Measurements from ENCODE around the gene LAMA2.

Gene LAMA2

DNA sequence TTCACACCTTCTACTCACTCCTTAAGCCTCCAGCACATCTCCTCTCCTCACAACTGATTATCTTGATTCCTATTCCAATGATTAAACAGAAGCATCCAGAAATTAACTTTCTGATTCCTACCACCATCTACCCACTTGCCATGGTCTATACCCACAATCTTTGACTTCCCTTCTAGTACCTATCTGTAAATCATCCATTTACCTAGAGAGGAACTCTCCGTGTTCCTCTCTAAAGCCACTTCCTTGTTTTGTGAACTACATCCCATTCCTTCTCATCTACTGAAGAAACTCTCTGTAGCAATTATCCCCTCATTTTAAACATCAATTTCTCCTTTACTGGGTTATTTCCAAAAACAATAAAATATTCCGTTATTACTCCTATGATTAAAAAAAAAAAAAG, 659.8 kb downstream of the LAMA2 start:
- Histone ChIP-seq H3K4me1 (ENCODE audit: control insufficient read depth in 1 of 2, insufficient read depth in 1 of 2, low read depth in 1 of 2, low read length in 1 of 2) (no peaks in the 10 kb centered on the region), H3K4me3 (ENCODE audit: low read depth in 1 of 2, low read length in 1 of 2) (no peak overlapping the region), H3K27ac (no peak overlapping the region), H3K36me3 (no peaks in the 10 kb centered on the region), H3K9me3 (no peaks in the 10 kb centered on the region), H3K27me3 (peaks cover 4% of the 10 kb centered on the region)
- TF ChIP-seq, protein P1, sequence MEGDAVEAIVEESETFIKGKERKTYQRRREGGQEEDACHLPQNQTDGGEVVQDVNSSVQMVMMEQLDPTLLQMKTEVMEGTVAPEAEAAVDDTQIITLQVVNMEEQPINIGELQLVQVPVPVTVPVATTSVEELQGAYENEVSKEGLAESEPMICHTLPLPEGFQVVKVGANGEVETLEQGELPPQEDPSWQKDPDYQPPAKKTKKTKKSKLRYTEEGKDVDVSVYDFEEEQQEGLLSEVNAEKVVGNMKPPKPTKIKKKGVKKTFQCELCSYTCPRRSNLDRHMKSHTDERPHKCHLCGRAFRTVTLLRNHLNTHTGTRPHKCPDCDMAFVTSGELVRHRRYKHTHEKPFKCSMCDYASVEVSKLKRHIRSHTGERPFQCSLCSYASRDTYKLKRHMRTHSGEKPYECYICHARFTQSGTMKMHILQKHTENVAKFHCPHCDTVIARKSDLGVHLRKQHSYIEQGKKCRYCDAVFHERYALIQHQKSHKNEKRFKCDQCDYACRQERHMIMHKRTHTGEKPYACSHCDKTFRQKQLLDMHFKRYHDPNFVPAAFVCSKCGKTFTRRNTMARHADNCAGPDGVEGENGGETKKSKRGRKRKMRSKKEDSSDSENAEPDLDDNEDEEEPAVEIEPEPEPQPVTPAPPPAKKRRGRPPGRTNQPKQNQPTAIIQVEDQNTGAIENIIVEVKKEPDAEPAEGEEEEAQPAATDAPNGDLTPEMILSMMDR (IDR thresholded peaks at IDR 0.05) = no peak

DNA sequence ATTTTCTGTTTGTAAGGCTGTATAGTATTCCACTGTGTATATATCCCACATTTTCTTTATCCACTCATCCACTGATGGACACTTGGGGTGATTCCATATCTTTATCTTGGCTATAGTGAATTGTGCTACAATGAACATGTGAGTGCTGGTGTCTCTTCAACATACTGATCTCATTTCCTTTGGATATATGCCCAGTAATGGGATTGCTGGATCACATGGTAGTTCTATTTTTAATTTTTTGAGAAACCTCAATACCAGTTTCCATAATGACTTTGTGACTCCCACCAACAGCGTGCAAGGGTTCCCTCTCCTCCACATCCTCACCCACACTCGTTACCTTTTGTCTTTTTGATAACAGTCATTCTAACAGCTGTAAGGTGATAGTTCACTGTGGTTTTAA, 661.0 kb downstream of the LAMA2 start:
- TF ChIP-seq, protein P1 (IDR thresholded peaks at IDR 0.05) = no peak
- H3K4me1 ChIP-seq (ENCODE audit: control insufficient read depth in 1 of 2, insufficient read depth in 1 of 2, low read depth in 1 of 2, low read length in 1 of 2) = no peaks in the 10 kb centered on the region
- H3K27ac ChIP-seq = no peak overlapping the region
- H3K9me3 ChIP-seq = no peaks in the 10 kb centered on the region
- no peaks in the 10 kb centered on the region for H3K27me3 ChIP-seq
- no peak overlapping the region for H3K4me3 ChIP-seq (ENCODE audit: low read depth in 1 of 2, low read length in 1 of 2)
- H3K36me3 ChIP-seq = no peaks in the 10 kb centered on the region

DNA sequence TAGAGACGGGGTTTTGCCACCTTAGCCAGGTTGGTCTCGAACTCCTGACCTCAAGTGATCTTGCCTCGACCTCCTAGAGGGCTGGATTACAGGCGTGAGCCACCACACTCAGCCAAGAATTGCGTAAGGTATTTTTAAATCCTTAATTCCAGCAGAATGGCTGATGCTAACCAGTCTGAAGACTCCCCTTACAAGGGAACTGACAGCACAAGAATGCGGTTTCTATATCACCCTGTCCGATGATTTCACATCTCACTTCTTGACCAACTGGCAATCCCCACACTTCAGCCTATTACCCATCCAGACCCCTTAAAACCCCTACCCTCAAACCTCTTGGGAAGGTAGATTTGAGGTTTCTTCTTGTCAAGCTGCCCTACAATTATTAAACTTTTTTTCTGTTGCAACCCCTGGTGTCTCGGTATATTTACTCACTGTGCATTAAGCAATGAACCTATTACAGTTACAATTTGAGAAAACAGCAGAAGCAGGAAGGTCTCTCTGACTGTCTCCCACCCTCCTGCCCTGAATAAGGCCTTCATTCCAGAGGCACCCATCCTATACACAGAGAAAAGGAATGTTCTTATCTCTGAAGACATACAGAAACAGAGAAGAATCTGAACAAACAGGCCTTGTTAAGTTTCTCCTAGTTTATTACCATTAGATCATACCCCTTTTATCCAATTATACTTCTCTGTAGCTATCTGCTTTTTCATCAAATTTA, 662.1 kb downstream of the LAMA2 start:
- Histone ChIP-seq H3K27me3 (no peaks in the 10 kb centered on the region), H3K9me3 (no peaks in the 10 kb centered on the region), H3K4me1 (ENCODE audit: control insufficient read depth in 1 of 2, insufficient read depth in 1 of 2, low read depth in 1 of 2, low read length in 1 of 2) (no peaks in the 10 kb centered on the region), H3K27ac (no peak overlapping the region), H3K4me3 (ENCODE audit: low read depth in 1 of 2, low read length in 1 of 2) (no peak overlapping the region), H3K36me3 (no peaks in the 10 kb centered on the region)
- TF ChIP-seq, protein P1 (IDR thresholded peaks at IDR 0.05) = no peak

DNA sequence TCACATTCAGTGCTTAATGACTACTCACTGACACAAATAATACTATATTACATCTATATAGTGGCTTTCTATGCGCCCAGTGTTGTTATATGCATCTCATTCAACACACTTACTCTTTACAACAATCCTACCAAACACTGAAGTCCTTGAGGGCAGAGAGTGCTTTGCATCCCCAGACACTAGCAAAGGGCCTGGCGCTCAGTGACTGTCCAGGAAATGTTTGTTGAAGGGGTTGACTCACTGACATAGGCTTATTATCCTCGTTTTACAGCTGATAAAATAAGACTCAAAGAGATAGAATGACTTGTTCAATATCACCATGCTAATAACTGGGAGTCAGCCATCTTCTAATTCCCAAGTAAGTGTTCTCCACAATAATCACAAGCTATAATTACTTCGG, 663.8 kb downstream of the LAMA2 start:
- TF ChIP-seq, protein P1 (IDR thresholded peaks at IDR 0.05) = no peak
- no peaks in the 10 kb centered on the region for H3K4me1 ChIP-seq (ENCODE audit: control insufficient read depth in 1 of 2, insufficient read depth in 1 of 2, low read depth in 1 of 2, low read length in 1 of 2)
- no peaks in the 10 kb centered on the region for H3K27me3 ChIP-seq
- H3K36me3 ChIP-seq = no peaks in the 10 kb centered on the region
- H3K4me3 ChIP-seq (ENCODE audit: low read depth in 1 of 2, low read length in 1 of 2) = no peak overlapping the region
- H3K9me3 ChIP-seq = no peaks in the 10 kb centered on the region
- no peak overlapping the region for H3K27ac ChIP-seq

DNA sequence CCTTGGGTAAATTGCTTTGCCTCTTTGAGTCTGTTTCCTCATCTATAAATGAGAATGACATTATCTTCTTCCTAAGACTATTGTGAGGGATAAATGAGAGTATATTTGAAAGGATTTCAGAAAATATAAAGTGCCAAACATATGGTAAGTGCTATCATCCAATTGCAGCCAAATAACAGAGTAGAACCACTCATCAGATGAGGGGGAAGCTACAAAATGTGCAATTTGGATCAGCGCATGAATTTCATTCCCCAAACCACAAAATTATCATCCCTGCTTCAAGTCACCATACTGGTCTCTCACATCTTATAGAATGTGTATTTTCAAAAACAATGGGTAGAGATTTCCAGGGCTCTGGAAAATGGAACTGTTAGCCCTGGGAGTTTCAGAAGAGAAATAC, 668.5 kb downstream of the LAMA2 start:
- Histone ChIP-seq H3K4me3 (ENCODE audit: low read depth in 1 of 2, low read length in 1 of 2) (no peak overlapping the region), H3K9me3 (no peaks in the 10 kb centered on the region), H3K4me1 (ENCODE audit: control insufficient read depth in 1 of 2, insufficient read depth in 1 of 2, low read depth in 1 of 2, low read length in 1 of 2) (no peaks in the 10 kb centered on the region), H3K27ac (no peak overlapping the region), H3K36me3 (no peaks in the 10 kb centered on the region), H3K27me3 (no peaks in the 10 kb centered on the region)
- TF ChIP-seq, protein P1 (IDR thresholded peaks at IDR 0.05) = no peak

All from neutrophil (primary cell).